ENCODE measurements around the gene PSMD6. TPM values are rescaled to one million over a fixed set of nuclear protein-coding genes. Genes with fewer than 3 reads are reported as not detected.

PSMD6 gene
- total and polyA plus RNA-seq, 9 of the 15 experiments (the other 6 are each of a cell fraction or from before 2014, with no cell fraction given): 78.2 to 133 (median 113) TPM

DNA sequence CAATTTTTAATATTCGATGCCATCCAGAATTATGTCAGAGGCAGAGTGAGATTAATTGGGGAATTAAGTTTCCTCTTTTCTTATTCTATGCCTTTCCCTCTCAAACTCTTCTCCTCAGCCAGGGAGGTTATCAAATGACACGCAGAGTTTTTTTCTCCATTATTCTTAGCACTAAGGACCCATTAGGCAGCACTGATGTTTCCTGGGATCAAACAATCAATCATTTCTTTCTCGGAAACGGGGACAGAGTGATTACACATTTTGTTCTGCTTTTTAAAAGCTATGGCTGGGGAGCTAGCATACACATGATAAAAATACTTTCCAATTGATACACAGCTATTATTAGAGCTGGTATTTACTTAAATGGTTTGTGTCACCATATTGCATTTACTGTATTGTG, 35.3 kb upstream of the PSMD6 start:
- ATAC-seq: no peak
- in situ Hi-C loops (cut with MboI): no loop called here
- H2AFZ ChIP-seq (ENCODE audit: low read depth, low read length): no peak overlapping the region
- no peaks in the 10 kb centered on the region for H4K20me1 ChIP-seq (replicated peaks; ENCODE audit: control insufficient read depth, insufficient read depth, low read length)
- no peak for FAIRE-seq
- H3K27ac ChIP-seq (ENCODE audit: extremely low read depth, low read depth, low read length): no peak overlapping the region
- H3K9me1 ChIP-seq (ENCODE audit: control insufficient read depth, insufficient read depth, low read length): no peaks in the 10 kb centered on the region
- BruUV-seq (replicated peaks): no TSS peak
- no peak for DNase-seq (ENCODE audit: extremely low read depth in 1 of 4, low spot score in 3 of 4)
- H3K9me3 ChIP-seq (replicated peaks; ENCODE audit: control insufficient read depth, insufficient read depth, low read depth, low read length): no peaks in the 10 kb centered on the region
- H3K27me3 ChIP-seq (ENCODE audit: control insufficient read depth in 2 of 2, insufficient read depth in 2 of 2, low read length in 2 of 2): no peaks in the 10 kb centered on the region
- WGBS (ENCODE audit: insufficient coverage, low coverage, missing lambda C conversion rate): 0% methylated on average over 4 of the region's 4 CpGs
- no peaks in the 10 kb centered on the region for H3K79me2 ChIP-seq (ENCODE audit: control insufficient read depth, insufficient read depth, low read length)
- no peak overlapping the region for H3K9ac ChIP-seq (ENCODE audit: insufficient read depth in 1 of 2, low read depth in 2 of 2, low read length in 2 of 2)
- H3K4me3 ChIP-seq: no peak overlapping the region
- TF ChIP-seq, protein P1, sequence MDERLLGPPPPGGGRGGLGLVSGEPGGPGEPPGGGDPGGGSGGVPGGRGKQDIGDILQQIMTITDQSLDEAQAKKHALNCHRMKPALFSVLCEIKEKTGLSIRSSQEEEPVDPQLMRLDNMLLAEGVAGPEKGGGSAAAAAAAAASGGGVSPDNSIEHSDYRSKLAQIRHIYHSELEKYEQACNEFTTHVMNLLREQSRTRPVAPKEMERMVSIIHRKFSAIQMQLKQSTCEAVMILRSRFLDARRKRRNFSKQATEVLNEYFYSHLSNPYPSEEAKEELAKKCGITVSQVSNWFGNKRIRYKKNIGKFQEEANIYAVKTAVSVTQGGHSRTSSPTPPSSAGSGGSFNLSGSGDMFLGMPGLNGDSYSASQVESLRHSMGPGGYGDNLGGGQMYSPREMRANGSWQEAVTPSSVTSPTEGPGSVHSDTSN (CRISPR knock-in tag; IDR thresholded peaks at IDR 0.05; ENCODE audit: low read depth): no peak
- TF ChIP-seq, protein P1 (tag; conservative IDR thresholded peaks at IDR 0.05; ENCODE audit: low read depth): 0 out of 2 replicates have a peak, but pooled peaks have one; percentile 26
- TF ChIP-seq CREB1 (IDR thresholded peaks at IDR 0.05) (no peak), CREB1 (CRISPR knock-in tag; IDR thresholded peaks at IDR 0.05) (no peak), MAFK (IDR thresholded peaks at IDR 0.05; ENCODE audit: low read length) (no peak), CBX8 (IDR thresholded peaks at IDR 0.05; ENCODE audit: borderline replicate concordance, extremely low read depth, low read depth, low read length, poor library complexity, severe bottlenecking) (peak; percentile 36), NR2C2 (CRISPR knock-in tag; IDR thresholded peaks at IDR 0.05) (no peak), NR2C2 (tag; IDR thresholded peaks at IDR 0.05) (no peak), TCFL5 (CRISPR knock-in tag; conservative IDR thresholded peaks at IDR 0.05) (no peak), ZNF780A (CRISPR knock-in tag; IDR thresholded peaks at IDR 0.05) (no peak), CXXC5 (CRISPR knock-in tag; IDR thresholded peaks at IDR 0.05) (no peak)
- TF ChIP-seq, protein P2, sequence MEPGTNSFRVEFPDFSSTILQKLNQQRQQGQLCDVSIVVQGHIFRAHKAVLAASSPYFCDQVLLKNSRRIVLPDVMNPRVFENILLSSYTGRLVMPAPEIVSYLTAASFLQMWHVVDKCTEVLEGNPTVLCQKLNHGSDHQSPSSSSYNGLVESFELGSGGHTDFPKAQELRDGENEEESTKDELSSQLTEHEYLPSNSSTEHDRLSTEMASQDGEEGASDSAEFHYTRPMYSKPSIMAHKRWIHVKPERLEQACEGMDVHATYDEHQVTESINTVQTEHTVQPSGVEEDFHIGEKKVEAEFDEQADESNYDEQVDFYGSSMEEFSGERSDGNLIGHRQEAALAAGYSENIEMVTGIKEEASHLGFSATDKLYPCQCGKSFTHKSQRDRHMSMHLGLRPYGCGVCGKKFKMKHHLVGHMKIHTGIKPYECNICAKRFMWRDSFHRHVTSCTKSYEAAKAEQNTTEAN (CRISPR knock-in tag; IDR thresholded peaks at IDR 0.05): no peak
- TF ChIP-seq, protein P3, sequence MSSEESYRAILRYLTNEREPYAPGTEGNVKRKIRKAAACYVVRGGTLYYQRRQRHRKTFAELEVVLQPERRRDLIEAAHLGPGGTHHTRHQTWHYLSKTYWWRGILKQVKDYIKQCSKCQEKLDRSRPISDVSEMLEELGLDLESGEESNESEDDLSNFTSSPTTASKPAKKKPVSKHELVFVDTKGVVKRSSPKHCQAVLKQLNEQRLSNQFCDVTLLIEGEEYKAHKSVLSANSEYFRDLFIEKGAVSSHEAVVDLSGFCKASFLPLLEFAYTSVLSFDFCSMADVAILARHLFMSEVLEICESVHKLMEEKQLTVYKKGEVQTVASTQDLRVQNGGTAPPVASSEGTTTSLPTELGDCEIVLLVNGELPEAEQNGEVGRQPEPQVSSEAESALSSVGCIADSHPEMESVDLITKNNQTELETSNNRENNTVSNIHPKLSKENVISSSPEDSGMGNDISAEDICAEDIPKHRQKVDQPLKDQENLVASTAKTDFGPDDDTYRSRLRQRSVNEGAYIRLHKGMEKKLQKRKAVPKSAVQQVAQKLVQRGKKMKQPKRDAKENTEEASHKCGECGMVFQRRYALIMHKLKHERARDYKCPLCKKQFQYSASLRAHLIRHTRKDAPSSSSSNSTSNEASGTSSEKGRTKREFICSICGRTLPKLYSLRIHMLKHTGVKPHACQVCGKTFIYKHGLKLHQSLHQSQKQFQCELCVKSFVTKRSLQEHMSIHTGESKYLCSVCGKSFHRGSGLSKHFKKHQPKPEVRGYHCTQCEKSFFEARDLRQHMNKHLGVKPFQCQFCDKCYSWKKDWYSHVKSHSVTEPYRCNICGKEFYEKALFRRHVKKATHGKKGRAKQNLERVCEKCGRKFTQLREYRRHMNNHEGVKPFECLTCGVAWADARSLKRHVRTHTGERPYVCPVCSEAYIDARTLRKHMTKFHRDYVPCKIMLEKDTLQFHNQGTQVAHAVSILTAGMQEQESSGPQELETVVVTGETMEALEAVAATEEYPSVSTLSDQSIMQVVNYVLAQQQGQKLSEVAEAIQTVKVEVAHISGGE (CRISPR knock-in tag; IDR thresholded peaks at IDR 0.05): peak in 1 of 3 experiments; percentile 43; a peak in 1 of 6 replicates
- H3K4me2 ChIP-seq (ENCODE audit: insufficient read depth, low read length): no peak overlapping the region
- no peaks in the 10 kb centered on the region for H3K4me1 ChIP-seq (replicated peaks in 1 of 2; ENCODE audit: control insufficient read depth in 2 of 2, insufficient read depth in 2 of 2, low read length in 2 of 2)
- POLR2A ChIA-PET: no interaction called here
- H3K36me3 ChIP-seq (ENCODE audit: control insufficient read depth, insufficient read depth, low read length): no peaks in the 10 kb centered on the region
- intact Hi-C loops (cut with micrococcal nuclease): no loop called here
- CTCF ChIA-PET (ENCODE audit: low intra/inter-chr PET ratio): no interaction called here

Data from K562 (cell line).